SKM-1 (cell line): ENCODE results near the gene CDC16.
"Not testable (repeated sequence)": the region's sequence is repeated elsewhere in the genome, so short reads cannot be mapped to it uniquely, and the experiment has no call there.

Experiments
- DNase-seq: peaks from one replicate; lab custom pipeline; 2025; ENCODE audit not compliant: unreplicated experiment; lab: John Stamatoyannopoulos, UW

CDC16 gene

DNA sequence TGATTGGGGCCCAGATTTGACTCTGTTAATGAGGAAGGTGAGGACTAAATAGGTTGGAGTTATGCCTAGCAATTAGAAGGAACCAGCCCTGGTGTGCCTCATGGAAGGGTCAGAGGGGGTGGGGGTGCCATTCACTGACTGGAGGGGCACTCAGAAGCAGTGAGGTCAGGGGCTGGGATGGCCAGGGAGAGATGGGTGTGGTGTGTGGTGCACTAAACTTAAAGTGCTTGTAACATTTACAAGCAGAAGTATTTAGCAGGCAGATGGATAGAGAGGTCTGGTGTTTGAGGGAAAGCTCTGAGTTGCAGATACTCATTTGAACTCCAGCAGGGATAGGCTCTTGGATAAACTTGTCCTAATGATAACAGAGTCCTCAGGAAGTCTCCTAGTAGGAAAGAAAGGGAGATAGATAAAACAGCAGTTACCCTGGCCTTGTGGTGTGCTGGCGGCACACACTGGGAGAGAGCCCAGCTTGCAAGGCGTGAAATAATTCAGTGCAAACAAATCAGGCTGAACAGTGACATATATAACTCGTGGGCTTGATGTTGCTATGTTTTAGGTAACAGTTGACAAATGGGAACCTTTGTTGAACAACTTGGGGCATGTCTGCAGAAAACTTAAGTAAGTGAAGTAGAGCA lies 26.8 kb downstream of the CDC16 start:
- no peak for DNase-seq

DNA sequence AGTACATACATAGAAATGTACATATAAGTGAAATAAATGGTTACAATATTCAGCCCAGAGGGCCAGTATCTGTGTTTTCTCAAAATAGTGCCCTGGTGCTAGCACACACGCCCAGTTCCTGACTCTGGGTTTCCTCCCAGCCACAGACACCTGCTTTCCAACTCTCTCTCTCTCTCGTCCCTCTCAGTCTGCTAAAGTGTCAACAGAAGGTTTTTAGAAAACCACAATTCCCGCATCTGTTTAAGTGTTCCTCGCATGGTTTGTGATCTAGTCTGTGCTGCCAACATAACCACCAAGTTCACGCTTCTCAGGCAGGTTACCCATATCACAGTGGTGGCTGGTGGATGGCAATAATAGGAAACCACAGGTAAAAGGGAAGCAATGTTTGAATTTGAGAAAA lies 28.9 kb downstream of the CDC16 start:
- DNase-seq = no peak

DNA sequence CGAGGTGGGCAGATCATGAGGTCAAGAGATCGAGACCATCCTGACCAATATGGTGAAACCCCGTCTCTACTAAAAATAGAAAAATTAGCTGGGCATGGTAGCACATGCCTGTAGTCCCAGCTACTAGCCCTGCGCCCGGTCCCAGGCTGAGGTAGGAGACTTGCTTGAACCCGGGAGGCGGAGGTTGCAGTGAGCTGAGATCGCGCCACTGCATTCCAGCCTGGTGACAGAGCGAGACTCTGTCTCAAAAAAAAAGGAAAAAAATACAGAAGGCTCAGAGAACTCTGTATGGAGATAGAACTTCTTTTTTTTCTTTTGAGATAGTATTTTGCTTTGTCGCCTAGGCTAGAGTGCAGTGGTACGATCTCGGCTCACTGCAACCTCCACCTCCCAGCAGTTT lies 29.6 kb downstream of the CDC16 start:
- not testable (repeated sequence) for DNase-seq

DNA sequence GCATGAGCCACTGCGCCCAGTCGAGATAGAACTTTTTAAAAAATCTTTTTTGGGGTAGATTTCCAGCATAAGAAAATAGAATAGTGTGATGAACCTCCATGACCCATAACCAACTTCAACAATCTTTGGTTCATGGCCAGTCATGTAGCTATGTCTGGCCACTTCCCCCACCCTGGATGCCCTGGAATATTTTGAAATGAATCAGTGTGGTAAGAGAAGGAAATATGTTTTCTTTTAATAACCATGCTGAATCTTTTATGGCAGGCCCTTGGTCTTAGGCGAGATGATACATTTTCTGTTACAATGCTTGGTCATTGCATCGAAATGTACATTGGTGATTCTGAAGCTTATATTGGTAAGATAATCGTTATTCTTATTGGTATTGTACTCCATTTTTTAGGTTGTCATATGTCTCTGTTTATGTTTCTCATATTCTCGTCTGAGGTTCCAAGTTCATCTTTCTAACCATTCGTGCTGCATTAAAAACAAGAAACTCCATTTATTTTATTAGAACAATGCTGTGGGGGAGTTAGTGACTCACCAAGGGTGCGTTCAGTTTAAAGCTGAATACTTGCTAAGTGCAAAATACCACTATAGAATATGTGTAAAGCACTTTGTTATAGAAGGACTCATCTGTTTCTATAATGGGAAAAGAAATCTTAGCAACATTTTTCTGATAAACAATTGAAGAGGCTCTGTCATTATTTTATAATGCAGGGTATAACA lies 30.4 kb downstream of the CDC16 start:
- DNase-seq = no peak

DNA sequence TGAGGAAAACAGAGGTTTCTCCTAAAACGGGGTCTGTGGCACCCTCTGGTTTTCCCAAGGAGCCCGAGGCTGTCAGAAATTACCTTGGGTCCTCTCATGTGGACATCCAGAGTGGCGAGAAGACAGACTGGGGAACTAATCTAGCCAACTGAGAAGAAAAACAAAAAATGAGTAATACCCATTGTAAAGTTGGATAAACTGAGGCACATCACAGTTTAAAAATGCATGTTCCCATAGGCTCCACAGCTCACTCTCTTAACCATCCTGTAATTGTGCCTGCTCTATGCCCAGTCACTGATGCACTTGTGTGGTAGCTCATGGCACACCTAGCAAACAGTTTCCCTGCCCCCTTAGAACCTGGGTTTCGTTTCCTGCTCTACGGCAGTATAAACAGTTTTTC lies 31.5 kb downstream of the CDC16 start:
- DNase-seq = no peak

DNA sequence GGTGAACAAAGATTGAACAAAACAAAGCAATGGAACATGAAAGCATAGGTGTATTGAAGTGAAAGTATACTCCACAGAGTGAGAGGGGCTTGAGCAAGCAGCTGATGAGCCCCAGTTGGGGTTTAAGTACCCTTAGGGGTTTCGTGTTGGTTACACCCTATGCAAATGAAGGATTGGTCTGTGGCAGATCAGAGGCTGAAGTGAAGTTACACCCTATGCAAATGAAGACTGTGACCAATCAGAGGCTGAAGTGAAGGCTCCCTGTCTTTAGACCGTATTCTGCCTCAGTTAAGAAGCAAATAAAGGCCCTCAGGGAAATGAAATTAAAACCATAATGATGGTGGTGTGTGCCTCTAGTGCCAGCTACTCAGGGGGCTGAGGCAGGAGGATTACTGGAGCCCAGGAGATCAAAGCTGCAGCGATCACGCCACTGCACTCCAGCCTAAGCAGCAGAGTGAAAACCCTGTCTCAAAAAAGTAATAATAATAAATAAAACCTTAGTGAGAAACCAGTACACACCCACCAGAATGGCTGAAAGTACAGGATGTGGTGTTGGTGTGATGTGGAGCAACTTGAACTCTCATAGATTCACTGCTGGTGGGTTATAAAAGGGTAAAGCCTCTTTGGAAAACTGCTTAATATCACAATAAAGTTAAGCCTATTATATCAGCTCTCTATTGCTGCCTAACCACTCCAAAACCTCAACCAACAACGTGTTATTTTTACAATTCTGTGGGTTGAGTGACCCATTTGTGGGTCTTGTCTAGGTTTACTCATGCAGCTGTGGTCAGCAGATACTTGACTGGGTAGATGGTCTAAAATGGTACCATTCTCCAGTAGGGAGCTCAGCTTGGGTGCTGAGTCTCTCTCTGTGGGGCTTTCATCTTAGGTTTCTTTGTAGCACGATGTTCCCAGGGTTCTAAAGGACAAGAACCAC lies 33.9 kb downstream of the CDC16 start:
- DNase-seq = no peak

DNA sequence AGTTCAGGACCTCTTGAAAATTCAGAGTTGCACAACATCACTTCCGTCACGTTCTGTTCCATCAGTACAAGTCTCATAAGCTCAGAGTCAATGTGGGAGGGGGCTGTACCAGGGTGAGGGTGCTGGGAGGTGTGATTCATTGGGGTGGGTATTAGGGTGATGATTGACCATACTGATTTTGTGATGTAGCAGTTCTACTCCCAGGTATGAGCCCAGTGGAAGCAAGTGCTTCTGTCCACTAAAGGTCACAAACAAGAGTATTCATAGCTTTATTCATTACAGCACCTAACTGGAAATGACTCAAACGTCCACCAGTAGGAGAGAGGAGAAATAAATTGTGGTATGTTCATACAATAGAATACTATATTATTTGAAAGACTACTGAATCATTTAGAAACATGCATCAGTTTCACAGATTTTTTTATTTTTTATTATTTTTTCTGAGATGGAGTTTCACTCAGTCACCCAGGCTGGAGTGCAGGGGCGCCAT lies 34.6 kb downstream of the CDC16 start:
- DNase-seq = no peak

DNA sequence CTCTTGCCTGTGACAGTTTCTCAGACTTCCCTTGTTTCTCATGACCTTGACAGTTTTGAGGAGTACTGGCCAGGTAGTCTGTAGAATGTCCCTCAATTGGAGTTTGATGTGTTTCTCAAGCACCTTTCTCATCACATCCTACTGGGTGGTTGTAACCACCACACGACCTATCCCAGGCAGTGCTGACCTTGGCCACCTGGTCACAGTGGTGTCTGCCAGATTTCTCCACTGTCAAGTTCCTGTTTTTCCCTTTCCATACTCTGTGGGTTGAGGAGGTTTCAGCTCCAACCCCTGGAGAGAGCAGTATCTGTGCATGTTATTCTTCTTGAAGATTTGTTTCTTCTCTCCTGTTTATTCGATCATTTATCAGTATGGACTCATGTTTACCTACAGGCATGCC lies 38.3 kb downstream of the CDC16 start:
- no peak for DNase-seq

DNA sequence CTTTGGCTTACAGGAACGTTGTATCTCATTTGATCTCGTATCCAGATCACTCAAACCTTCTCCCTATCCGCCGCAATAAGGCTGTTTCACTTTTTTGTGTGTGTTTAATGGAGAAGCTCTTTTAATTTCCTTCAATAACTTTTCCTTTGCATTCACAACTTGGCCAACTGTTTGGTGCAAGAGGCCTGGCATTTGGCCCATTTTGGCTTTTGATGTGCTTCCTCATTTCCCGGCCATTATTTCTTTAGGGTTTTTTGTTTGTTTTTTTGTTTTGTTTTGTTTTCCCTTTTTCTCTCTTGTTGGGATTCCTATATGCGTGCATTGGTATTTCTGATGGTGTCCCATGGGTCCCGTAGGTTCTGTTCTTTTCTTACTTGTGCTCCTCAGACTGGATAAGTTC lies 40.6 kb downstream of the CDC16 start:
- DNase-seq = no peak

DNA sequence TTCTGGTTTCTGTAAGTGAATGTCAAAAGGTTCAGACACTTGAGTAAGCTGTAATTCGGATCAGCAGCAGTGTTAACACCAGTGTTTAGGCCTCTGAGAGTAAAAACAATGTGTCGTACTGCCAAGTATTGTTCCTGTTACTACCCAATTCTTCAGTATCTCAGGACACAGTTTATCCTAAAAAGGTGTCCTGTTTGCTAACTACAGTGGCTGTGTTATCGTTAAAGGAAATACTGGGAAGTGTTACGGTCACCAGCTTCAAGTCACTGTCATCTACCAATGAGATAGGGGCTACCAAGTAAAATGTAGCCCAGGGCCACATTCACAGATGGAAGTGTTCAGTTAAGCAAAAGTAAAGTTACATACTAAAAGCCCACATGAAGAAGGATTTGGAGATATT lies 44.4 kb downstream of the CDC16 start:
- DNase-seq = no peak

DNA sequence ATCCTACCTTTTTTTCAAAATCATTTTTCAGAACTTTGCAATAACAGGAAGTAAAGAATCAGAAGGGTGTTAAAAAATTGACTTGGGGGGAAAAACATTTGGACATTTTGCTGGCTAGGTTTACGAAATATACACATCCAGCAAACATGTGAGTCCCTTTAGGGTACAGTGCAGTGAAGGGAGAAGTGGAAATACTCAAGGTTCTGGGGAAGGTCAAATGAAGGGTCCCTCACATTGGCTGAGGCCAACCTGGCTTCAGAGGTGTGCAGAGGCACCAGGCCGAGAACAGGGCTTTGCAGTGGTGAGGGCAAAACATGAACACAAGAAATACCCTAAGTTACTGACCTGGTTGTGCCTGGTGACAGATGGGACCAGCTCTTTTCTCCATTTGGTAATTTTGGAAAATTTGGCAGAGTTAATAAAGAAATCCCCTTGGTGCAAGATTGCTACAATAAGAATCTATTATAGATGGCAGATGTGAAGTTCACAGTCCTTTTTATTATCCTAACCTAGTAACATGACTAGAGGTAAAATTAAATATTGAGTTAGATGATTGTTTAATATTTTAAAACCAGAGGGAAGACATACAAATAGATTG lies 45.2 kb downstream of the CDC16 start:
- no peak for DNase-seq

DNA sequence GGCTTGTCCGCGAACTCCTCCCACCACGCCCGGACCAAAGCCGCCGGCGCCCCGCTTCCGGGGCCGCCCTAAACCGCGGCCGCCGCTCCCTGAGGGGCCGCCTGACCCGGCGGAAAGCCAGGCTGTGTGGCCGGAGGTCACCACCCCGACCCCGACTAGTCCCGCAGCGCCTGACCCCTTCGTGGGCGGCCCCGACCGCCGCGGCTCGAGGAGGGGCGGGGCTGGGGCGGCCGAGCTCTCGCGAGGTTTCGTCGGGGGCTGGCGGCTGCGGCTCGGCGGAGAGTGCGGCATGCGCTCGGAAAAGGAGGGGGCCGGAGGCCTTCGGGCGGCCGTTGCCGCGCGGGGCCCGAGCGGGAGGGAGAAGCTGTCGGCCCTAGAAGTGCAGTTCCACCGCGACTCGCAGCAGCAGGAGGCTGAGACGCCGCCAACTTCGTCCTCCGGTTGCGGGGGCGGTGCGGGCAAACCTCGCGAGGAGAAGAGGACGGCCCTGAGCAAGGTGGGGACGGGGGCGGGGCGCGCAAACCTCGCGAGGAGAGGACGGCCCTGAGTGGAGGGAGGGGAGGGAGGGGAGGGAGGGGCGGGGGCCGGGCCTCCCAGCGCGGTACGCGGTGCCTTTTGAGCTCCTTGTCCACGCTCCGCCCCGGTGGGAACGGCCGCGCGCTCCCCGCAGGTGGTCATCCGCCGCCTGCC lies 46.8 kb downstream of the CDC16 start, which contains the start of gene UPF3A:
Gene UPF3A, plus strand, starts transcription at position 251 of the 690 bp plus-strand sequence. Its CDS starts 39 bp downstream, at position 290.
- DNase-seq = peak; percentile 55

DNA sequence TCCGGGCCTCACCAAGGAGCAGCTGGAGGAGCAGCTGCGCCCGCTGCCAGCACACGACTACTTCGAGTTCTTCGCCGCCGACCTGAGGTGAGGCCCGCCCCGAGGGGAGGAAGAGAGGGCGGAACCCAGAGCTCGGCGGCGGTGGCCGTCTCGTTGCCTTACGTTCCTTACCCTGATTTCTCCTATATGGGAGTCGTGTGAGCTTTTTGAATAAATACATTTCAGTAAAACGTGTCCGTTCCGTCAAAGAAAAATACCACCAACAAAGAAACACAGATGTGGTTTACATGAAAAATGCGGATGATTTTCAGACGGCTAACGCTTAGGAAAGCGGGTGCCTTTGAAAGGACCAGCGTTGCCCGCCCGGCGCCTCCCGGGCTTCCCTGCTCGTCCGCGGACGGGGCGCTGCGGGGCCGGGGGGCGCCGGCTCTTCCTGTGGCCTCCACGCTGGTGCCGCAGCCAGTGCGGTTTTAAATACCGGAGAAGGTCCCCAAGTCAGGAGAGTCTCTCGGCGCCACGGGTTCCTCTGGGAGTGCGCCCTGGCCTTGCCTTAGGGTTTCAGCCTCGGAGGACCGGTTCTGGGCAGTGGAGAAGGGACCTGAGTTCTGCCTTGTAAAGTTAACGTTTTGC lies 47.5 kb downstream of the CDC16 start:
- DNase-seq = peak; percentile 33

DNA sequence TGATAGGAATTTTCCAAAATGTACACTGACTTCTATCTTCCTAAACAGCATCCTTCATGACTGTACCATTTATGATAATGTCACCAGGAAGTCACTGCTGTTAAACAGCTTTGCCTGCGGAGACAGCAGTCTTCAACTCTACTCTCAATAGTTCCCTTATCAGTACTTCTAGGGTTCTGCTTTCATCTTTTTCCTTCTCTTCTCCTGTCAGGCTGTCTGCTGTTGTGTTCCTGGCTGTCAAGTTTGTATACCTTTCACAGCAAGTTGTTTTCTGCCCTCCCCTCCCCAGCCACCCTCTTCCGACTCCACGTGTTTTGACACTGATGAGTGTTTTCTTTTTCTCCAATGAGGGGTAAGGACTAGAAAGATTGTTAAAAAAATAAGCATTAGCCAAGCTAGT lies 48.9 kb downstream of the CDC16 start:
- DNase-seq = no peak

DNA sequence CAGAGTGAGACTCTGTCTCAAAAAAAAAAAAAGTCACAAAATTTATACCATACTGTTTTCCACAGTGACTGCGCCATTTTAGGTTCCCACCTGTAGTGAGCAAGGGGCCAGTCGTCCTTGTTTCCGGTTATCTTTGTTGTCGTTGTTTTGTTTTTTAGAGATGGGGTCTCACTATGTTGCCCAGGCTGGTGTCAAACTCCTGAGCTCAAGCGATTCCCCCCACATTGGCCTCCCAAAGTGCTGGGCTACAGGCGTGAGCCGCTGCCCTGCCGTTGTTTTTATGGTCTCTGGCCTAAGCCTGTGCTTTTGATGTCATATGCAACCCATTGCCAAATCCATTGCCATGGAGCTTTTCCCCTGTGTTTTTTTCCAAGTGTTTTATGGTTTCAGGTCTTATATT lies 50.0 kb downstream of the CDC16 start:
- no peak for DNase-seq

DNA sequence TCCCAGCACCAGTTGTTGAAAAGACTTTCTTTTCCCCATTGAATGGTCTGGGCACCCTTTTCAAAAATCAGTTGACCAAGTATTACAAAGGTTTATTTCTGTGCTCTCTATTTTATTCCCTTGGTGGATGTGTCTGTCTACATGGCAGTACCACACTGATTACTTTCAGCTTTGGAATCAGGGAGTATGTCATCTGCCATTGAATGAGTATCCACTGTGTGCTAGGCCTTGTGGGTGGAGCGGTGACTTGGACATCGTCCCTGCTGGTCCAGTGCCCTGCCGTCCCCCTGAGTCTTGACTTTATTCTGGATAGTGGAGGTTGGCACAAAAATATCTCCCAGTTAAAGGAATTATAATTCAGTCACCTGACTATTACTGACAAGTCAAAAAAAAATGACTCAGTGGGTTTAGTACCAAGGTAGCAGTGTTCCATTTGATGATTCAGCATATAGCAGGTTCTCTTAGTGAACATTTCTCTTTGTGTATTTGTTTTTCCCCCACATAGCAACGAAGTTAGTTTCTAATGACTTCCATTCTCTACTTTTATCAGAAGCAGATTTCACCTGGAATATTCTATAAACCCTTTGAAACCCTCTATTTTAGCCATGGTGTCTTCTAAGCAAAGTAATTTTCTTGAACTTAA lies 50.6 kb downstream of the CDC16 start:
- no peak for DNase-seq

DNA sequence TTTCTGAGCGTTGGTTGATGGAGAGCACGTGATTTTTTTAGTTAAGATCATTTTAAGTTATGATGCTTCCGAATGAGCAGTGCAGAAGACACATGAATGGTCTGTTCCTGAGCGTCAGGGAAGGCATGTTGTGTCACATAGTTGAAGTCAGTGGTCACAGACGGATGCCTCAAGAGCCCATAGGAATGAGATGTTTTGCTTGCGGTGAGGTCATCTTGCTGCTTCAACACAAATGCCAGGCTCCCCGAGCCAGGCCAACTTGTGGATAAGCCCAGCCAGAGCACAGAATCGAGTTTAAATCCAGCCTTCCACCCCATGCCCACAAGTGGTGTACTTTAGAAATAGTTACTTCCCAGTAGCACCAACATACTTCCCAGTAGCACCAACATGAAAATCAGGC lies 52.1 kb downstream of the CDC16 start:
- DNase-seq = no peak

DNA sequence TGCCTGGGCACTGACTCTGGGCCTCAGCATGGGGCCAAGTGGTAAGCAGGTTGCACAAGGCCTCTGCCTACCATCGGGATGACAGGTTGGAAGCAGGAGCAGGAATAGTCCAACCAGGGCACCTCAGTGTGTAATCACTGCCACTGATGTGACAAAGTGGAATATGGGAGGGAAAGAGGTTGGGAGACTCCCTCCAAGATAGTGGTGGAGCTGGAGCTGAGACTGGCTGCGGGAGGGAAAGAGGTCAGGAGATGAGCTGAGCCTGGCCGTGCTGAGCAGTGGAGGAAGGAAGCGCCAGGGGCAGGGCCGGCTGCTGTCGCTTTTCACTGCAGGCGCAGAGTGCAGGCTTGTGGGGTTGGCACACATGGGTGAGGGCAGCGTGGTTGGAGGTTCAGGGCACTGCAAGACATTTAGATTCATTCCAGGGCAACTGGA lies 53.5 kb downstream of the CDC16 start:
- no peak for DNase-seq

DNA sequence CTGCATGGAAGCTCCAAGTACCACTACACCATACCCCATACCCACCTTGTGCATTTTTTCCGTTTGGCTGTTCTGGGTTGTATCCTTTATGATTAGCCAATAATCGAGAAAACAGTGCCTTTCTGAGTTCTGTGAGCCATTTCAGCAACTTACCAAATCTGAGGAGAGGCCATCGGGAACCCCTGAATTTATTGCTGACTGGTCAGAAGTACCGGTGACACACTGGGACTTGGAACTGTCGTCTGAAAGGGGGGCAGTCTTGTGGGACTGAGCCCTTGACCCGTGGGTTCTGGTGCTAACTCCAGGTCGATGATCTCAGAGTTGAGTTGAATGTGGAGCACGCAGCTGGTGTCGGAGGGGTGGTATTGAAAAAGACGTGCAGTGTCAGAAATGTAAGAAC lies 61.8 kb downstream of the CDC16 start:
- DNase-seq = no peak

DNA sequence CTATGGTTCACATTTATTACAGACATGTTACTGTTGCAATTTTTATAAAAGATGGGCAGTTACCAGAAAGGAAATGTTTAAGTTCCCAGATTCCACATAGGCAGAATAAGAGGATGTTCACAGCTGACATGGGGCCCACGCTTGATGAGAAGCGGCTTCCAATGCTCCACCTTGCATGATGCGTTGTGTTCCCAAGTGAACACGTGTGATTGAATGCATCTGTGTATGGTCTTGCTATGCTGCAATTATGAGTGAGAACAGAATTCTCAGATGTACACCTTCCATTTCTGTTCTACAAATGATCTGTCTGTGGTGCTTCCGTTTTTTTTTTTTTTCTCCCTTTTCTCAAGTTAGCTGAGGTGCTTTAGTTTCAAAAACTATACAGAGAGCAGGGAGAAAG lies 62.2 kb downstream of the CDC16 start:
- no peak for DNase-seq
